ENCODE data around the gene ARHGAP4. TPM values are rescaled to one million over a fixed set of nuclear protein-coding genes. Genes with fewer than 3 reads are reported as not detected.
A peak's percentile ranks its signal among the peaks of the same experiment; 100 is the strongest.

Gene ARHGAP4
- total RNA-seq, 2 experiments from 2014 or later = 130 to 135 TPM

DNA sequence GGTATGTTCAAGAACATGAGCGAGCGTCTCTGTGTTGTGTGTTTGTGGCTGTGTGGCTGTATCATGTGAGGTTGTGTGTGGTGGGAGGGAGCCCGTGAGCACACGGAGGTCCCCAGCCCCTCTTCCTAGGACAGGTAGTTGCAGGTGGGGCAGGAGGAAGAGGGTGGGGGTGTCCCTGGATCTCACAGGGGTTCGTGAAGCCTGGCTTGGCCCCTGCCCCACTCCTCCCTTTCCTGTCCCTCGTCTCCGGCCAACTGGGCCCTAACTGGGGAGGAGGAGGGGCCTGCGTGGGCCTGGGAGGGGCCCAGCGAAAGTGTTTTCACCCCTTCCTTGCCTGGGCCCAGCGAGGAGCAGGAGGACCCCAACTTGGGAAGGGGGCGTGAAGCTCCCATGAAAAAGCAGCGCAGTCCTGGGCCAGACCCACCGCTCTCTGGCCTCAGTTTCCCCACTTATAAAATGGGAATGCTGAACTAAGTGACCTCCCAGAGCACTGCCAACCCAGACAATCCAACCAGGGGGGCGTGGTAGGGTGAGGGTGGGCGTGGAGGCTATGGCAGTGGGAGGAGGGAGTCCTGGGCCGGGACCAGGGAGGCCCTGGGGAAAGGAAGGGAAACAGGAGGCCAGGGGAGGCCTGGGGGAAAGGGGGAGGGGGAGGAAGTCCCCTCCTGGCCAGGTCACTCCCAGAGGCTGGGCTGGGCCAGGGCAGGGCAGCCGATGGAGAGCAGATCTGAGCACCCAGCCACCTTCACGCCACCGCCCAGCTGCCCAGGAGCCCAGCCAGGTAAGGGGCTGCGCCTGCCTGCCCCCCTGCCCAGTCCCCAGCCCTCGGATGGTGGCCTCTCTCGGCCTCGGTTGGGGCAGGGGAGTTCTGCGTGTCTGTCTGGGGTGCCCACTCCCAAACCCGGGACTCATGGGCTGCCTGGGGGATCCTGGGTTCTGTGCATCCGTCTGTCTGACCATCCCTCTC, 21.8 kb downstream of the ARHGAP4 start, which contains the start of gene AVPR2:
Gene AVPR2, plus strand, starts transcription at position 683 of the 967 bp plus-strand sequence. CDS start 473 bp downstream, outside the sequence.
- Mint-ChIP-seq H3K4me3 (no peak within 1 kb of the TSS), H3K36me3 (ENCODE audit: low read depth) (no peaks in the 10 kb centered on the region), H3K4me1 (peaks cover 36% of the 10 kb centered on the region), H3K9me3 (ENCODE audit: low read depth) (no peaks in the 10 kb centered on the region), H3K27me3 (no peaks in the 10 kb centered on the region), H3K27ac (peak within 1 kb of the TSS; percentile 37)
- ChIA-PET POLR2A (no interaction called here), CTCF (no interaction called here)
- intact Hi-C loops (cut with DNase I, micrococcal nuclease) = loop anchor here in 1 of 2 experiments (5.0 kb wide), 2 partner anchors 82 to 142 kb away; partner anchors contain the start of gene PLXNB3
- no peak for ATAC-seq
- DNase-seq = no peak

DNA sequence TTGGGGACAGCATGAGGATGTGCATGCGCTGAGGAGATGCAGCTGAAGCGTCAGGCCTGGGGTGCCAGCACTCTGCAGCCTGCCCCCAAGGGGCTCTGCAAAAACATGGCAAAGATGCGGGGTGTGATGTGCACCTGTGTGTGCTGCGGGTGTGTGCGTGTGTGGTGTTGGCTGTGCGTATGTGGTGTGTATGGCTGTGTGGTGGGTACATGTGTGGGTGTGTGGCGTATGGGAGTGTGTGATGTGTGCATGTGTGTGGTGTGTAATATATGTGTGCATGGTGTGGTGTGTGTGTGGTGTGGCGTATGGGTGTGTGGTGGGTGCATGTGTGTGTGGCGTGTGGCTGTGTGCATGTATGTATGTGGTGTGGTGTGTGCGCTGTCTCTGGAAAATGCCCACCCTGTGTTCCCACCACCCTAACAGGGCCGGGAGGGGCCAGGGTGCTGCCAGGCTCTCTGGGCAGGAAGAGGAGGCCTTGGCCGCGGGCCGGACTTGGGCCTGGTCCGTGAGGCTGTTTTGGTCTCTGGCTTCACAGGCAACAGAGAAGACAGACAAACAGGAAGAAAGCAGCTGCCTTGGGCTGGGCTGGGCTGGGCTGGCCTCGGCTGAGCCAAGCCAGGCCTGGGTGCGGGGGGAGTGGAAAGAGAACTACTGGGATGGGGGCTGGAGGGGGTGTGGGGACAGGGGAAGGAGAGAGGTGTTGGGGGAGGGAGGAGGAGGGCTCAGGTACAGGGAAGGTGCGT, 22.7 kb downstream of the ARHGAP4 start:
- no peaks in the 10 kb centered on the region for H3K27me3 Mint-ChIP-seq
- no peaks in the 10 kb centered on the region for H3K36me3 Mint-ChIP-seq (ENCODE audit: low read depth)
- intact Hi-C loops (cut with DNase I, micrococcal nuclease) = loop anchor here in 1 of 2 experiments (5.0 kb wide), 2 partner anchors 81 to 141 kb away; partner anchors contain the start of gene PLXNB3
- no peaks in the 10 kb centered on the region for H3K9me3 Mint-ChIP-seq (ENCODE audit: low read depth)
- ChIA-PET POLR2A (no interaction called here), CTCF (no interaction called here)
- ATAC-seq = no peak
- DNase-seq = no peak
- H3K27ac Mint-ChIP-seq = peak overlapping the region; percentile 37
- peaks cover 36% of the 10 kb centered on the region for H3K4me1 Mint-ChIP-seq
- no peak overlapping the region for H3K4me3 Mint-ChIP-seq

DNA sequence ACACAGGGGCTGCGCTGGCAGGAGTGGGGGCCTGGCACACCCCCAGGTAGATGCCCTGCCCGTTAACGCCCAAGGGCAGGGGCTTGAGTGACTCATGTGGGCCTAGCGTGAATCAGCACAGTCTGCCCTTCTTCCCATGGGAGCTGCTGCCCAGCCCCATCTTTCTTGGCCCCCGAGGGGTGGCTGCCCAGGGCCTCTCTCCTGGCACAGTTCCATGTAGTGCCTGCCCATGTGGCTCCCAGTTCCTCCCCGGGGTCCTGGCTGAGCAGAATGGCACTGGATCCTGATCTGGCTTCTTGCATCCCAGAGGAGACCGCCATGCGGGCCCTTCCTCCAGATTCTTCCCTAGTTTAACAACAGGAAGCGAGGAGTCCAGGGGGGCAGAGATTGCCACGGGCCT, 23.7 kb downstream of the ARHGAP4 start:
- no peaks in the 10 kb centered on the region for H3K27me3 Mint-ChIP-seq
- POLR2A ChIA-PET = no interaction called here
- intact Hi-C loops (cut with DNase I, micrococcal nuclease) = loop anchor here in 1 of 2 experiments (5.0 kb wide), 2 partner anchors 80 to 140 kb away; partner anchors contain the start of gene PLXNB3

DNA sequence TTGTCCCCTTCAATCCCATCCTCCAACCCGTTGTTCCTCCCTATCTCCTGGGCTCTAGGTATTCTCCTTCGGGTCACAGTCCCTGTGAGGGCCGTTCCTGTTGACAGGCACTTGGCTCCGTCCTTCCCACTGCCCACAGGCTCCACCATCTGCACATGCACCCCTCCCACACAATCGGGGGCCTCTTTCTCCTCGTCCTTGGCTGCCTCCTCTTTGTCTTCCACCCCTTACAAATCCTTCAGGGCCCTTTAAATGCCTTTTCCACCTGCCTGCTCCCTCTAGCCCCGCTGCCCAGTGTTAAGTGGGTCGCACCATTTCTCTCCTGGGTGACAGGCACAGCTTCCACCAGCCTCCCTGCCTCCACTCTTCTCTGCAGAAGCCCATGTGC, 24.3 kb downstream of the ARHGAP4 start:
- Mint-ChIP-seq H3K9me3 (ENCODE audit: low read depth) (no peaks in the 10 kb centered on the region), H3K36me3 (ENCODE audit: low read depth) (no peaks in the 10 kb centered on the region), H3K4me1 (peaks cover 36% of the 10 kb centered on the region), H3K27me3 (no peaks in the 10 kb centered on the region), H3K4me3 (no peak overlapping the region), H3K27ac (peak overlapping the region; percentile 25)
- ATAC-seq (no peak), DNase-seq (no peak)
- intact Hi-C loops (cut with DNase I, micrococcal nuclease) = loop anchor here in 1 of 2 experiments (5.0 kb wide), 2 partner anchors 79 to 139 kb away; partner anchors contain the start of gene PLXNB3
- ChIA-PET POLR2A (no interaction called here), CTCF (no interaction called here)

More for the DNA sequence above, 23.7 kb downstream of the ARHGAP4 start:
- no peak for ATAC-seq
- Mint-ChIP-seq H3K9me3 (ENCODE audit: low read depth) (no peaks in the 10 kb centered on the region), H3K4me1 (peaks cover 36% of the 10 kb centered on the region), H3K27ac (no peak overlapping the region), H3K4me3 (no peak overlapping the region), H3K36me3 (ENCODE audit: low read depth) (no peaks in the 10 kb centered on the region)
- DNase-seq = no peak
- CTCF ChIA-PET = no interaction called here

DNA sequence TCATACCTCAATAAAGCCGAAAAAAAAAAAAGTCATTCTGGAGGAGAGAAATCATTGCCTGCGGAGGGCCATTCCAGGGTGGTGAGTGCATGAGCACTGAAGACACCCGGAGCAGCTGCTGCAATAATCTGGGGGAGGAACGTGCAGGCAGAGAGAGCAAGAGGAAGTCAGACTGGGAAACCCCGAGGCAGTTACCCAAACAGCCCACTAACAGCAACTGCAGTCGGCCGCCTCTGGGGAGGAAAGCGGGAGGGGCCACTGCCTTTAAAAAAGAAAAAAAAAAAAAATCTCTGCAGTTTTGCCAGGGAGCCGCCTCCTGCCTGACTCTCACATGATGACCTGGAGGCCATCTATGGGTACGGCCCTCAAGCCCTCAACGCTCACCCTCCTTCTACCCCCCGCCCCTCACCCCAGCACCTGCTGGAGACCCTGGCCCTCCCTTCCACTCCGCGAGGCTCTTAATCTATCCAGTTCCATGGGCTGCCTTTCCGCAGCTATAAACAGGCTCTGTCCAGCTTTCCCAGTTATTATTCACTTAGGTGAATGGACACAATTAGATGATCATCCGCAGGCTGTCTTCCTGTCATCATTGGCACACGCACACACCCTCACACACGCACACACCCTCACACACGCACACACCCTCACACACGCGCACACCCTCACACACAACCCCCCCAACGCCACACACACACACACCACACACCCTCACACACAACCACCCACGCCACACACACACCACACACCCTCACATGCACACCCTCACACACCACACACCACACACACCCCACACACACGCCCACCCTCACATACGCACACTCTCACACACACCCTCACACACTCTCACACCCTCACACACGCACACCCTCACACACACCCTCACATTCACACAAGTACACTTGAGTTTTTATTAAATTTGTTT, 25.0 kb downstream of the ARHGAP4 start:
- intact Hi-C loops (cut with DNase I, micrococcal nuclease) = loop anchor here in 1 of 2 experiments (5.0 kb wide), 2 partner anchors 79 to 139 kb away; partner anchors contain the start of gene PLXNB3
- DNase-seq (peak; percentile 78), ATAC-seq (peak; percentile 83)
- H3K4me3 Mint-ChIP-seq = peak overlapping the region; percentile 49
- no peaks in the 10 kb centered on the region for H3K9me3 Mint-ChIP-seq (ENCODE audit: low read depth)
- H3K4me1 Mint-ChIP-seq = peaks cover 41% of the 10 kb centered on the region
- ChIA-PET CTCF (no interaction called here), POLR2A (interaction anchor here (0.7 to 1.0 kb wide), 2 partner anchors 24 to 27 kb away, joined by 3 read pairs; no protein-coding TSS in a partner anchor)
- peak overlapping the region; percentile 47 for H3K27ac Mint-ChIP-seq
- H3K27me3 Mint-ChIP-seq = no peaks in the 10 kb centered on the region
- H3K36me3 Mint-ChIP-seq (ENCODE audit: low read depth) = no peaks in the 10 kb centered on the region

DNA sequence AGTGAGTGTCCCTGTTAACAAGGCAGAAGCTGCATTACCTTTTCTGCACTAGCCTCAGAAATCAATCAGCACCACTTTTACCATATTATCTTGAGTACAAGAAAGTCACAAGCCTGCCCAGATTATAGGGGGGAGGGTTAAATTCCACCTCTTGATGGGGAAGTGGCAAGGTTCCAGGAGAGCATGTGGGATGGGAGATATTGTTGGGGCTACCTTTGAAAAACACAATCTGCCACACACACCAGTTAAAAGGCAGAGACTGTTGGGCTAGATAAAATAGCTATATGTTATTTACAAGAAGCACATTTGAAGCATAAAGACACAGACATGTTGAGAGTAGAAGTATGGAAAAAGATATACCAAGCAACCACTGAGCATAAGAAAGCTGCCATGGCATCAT, 28.2 kb downstream of the ARHGAP4 start:
- DNase-seq = no peak
- no peak overlapping the region for H3K27ac Mint-ChIP-seq
- POLR2A ChIA-PET = no interaction called here
- no peaks in the 10 kb centered on the region for H3K9me3 Mint-ChIP-seq (ENCODE audit: low read depth)
- CTCF ChIA-PET = no interaction called here
- no peak overlapping the region for H3K4me3 Mint-ChIP-seq
- no peak for ATAC-seq
- intact Hi-C loops (cut with DNase I, micrococcal nuclease) = no loop called here
- H3K36me3 Mint-ChIP-seq (ENCODE audit: low read depth) = no peaks in the 10 kb centered on the region
- H3K4me1 Mint-ChIP-seq = peaks cover 22% of the 10 kb centered on the region
- H3K27me3 Mint-ChIP-seq = no peaks in the 10 kb centered on the region

DNA sequence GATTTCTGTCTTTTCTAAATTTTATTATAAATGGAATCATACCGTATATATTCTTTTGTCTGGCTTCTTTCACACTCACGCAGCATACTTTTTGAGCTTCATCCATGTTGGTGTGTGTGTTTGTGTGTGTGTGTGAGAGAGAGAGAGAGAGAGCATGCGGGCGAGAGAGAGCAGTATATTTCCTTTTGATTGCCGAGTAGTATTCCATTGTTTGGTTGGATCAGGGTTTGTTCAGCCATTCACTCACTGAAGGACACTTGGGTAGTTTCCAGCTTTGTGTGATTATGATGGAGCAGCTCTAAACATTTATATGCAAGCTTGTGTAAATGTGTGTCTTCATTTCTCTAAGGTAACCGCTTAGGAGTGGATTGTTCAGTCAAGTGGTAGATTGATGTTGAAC, 36.9 kb downstream of the ARHGAP4 start:
- no peak for DNase-seq
- no peak for ATAC-seq
- Mint-ChIP-seq H3K36me3 (ENCODE audit: low read depth) (no peaks in the 10 kb centered on the region), H3K4me1 (peaks cover 4% of the 10 kb centered on the region), H3K9me3 (ENCODE audit: low read depth) (no peaks in the 10 kb centered on the region), H3K27me3 (peaks cover 9% of the 10 kb centered on the region), H3K27ac (no peak overlapping the region), H3K4me3 (no peak overlapping the region)
- intact Hi-C loops (cut with DNase I, micrococcal nuclease) = loop anchor here in 1 of 2 experiments (5.0 kb wide), 1 partner anchor 72 kb away; no protein-coding TSS in a partner anchor
- CTCF ChIA-PET = no interaction called here
- POLR2A ChIA-PET = no interaction called here

DNA sequence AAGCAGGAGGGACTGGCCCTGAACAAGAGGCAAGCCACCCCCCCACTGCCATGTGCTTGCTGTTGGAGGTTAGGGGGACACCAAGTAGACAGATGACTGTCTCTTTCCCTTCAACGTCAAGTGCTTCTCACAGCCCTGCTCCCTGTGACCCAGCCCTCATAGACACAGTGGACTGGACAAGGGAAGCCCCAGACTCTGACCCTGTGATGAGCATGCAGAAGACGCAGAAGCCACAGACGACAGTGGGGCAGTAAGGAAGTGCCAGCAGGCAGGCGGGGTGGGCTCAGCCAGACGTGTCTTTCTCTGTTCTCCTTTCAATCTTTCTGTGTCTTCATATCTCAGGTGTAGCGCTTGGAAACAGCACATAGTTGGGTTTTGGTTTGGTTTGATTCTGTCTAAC, 37.7 kb downstream of the ARHGAP4 start:
- POLR2A ChIA-PET = no interaction called here

DNA sequence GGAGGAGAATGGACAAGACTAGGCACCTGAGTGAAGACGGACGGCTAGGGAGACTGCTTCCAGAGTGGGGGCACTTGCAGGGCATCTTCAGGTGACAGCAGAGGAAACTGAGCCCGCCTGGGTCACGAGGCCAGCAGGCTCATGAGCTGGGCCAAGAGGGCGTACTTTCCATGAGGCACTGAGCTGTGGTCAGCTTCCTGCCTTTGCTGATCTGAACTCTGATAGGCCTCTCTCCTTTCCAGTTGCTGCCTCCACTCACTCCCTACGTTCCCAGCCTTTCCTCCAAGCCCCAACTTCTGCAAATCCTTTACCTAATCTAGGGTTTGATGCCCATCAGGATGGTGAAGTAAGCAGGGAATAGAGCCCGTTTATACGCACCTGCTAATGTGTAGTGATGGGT, 38.7 kb downstream of the ARHGAP4 start:
- ChIA-PET CTCF (interaction anchor here (1.2 kb wide), 1 partner anchor 120 kb away, joined by 4 read pairs; no protein-coding TSS in a partner anchor), POLR2A (interaction anchor here (0.6 kb wide), 1 partner anchor 30 kb away, joined by 3 read pairs; no protein-coding TSS in a partner anchor)
- DNase-seq (no peak), ATAC-seq (no peak)
- no peak overlapping the region for H3K27ac Mint-ChIP-seq
- H3K27me3 Mint-ChIP-seq = peaks cover 9% of the 10 kb centered on the region
- H3K36me3 Mint-ChIP-seq (ENCODE audit: low read depth) = no peaks in the 10 kb centered on the region
- H3K4me3 Mint-ChIP-seq = no peak overlapping the region
- H3K4me1 Mint-ChIP-seq = peaks cover 4% of the 10 kb centered on the region
- intact Hi-C loops (cut with DNase I, micrococcal nuclease) = loop anchor here in 1 of 2 experiments (5.0 kb wide), 1 partner anchor 70 kb away; no protein-coding TSS in a partner anchor
- H3K9me3 Mint-ChIP-seq (ENCODE audit: low read depth) = no peaks in the 10 kb centered on the region

More for the DNA sequence above, 37.7 kb downstream of the ARHGAP4 start:
- no peaks in the 10 kb centered on the region for H3K9me3 Mint-ChIP-seq (ENCODE audit: low read depth)
- intact Hi-C loops (cut with DNase I, micrococcal nuclease) = loop anchor here in 1 of 2 experiments (5.0 kb wide), 1 partner anchor 71 kb away; no protein-coding TSS in a partner anchor
- H3K27me3 Mint-ChIP-seq = peaks cover 9% of the 10 kb centered on the region
- H3K27ac Mint-ChIP-seq = no peak overlapping the region
- CTCF ChIA-PET = no interaction called here
- ATAC-seq (no peak), DNase-seq (no peak)
- no peak overlapping the region for H3K4me3 Mint-ChIP-seq
- H3K4me1 Mint-ChIP-seq = peaks cover 4% of the 10 kb centered on the region
- H3K36me3 Mint-ChIP-seq (ENCODE audit: low read depth) = no peaks in the 10 kb centered on the region

DNA sequence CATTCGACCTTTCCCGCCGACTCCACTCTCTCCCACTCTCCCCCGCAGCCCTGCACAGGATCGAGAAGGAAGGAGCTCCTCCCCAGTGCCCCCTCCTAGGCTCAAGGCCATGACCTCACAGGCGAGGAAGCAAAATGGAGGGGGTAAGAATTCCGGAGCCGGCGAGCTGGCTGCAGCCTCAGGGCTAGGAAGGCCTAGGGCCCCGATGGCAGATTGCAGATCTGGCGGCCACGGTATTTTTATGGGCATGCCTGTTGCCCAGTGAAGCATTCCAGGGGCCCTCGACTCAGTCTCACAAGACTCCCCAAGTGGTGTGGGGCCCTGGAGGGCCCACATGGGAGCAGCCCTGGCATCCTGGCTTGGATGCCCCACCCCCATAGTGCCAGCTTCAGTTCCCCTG, 39.1 kb downstream of the ARHGAP4 start:
- no peak for DNase-seq
- ATAC-seq = no peak
- intact Hi-C loops (cut with DNase I, micrococcal nuclease) = loop anchor here in 1 of 2 experiments (5.0 kb wide), 1 partner anchor 70 kb away; no protein-coding TSS in a partner anchor
- H3K9me3 Mint-ChIP-seq (ENCODE audit: low read depth) = no peaks in the 10 kb centered on the region
- peaks cover 4% of the 10 kb centered on the region for H3K4me1 Mint-ChIP-seq
- no peak overlapping the region for H3K27ac Mint-ChIP-seq
- CTCF ChIA-PET = interaction anchor here (0.5 to 1.2 kb wide), 3 partner anchors 65 to 219 kb away, joined by 3 to 4 read pairs (median 4); no protein-coding TSS in a partner anchor
- H3K4me3 Mint-ChIP-seq = no peak overlapping the region
- peaks cover 12% of the 10 kb centered on the region for H3K27me3 Mint-ChIP-seq
- POLR2A ChIA-PET = interaction anchor here (0.6 kb wide), 1 partner anchor 30 kb away, joined by 3 read pairs; no protein-coding TSS in a partner anchor
- H3K36me3 Mint-ChIP-seq (ENCODE audit: low read depth) = no peaks in the 10 kb centered on the region

All from activated CD4-positive, alpha-beta T cell treated with anti-CD3 and anti-CD28 coated beads for 36 hours (primary cell).